ENCODE results near the gene MLLT3.

- no peak for TF ChIP-seq POLR2A (IDR thresholded peaks at IDR 0.05)
- TF ChIP-seq, protein P1, sequence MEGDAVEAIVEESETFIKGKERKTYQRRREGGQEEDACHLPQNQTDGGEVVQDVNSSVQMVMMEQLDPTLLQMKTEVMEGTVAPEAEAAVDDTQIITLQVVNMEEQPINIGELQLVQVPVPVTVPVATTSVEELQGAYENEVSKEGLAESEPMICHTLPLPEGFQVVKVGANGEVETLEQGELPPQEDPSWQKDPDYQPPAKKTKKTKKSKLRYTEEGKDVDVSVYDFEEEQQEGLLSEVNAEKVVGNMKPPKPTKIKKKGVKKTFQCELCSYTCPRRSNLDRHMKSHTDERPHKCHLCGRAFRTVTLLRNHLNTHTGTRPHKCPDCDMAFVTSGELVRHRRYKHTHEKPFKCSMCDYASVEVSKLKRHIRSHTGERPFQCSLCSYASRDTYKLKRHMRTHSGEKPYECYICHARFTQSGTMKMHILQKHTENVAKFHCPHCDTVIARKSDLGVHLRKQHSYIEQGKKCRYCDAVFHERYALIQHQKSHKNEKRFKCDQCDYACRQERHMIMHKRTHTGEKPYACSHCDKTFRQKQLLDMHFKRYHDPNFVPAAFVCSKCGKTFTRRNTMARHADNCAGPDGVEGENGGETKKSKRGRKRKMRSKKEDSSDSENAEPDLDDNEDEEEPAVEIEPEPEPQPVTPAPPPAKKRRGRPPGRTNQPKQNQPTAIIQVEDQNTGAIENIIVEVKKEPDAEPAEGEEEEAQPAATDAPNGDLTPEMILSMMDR (IDR thresholded peaks at IDR 0.05) = no peak
Measured at GRCh38 chr9:20566401-20566800, 55.9 kb downstream of the MLLT3 start.
